ENCODE data around the gene DUSP16.
"Not testable (repeated sequence)": the region's sequence is repeated elsewhere in the genome, so short reads cannot be mapped to it uniquely, and the experiment has no call there.

DNA sequence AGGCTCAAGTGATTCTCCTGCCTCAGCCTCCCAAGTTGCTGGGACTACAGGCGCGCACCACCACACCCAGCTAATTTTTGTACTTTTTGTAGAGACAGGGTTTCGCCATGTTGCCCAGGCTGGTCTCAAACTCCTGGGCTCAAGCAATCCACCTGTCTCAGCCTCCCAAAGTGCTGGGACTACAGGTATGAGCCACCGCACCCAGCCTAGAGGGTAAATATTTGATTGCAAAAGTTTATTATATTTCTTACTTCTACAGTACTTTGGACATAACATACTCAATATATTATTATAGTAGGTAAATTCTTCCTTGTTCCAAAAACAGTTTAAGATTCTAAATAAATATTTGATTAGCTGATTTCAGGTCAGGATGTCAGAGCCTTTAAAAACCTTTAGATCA, 40.0 kb downstream of the DUSP16 start:
- not testable (repeated sequence) for TF ChIP-seq RAD21 (IDR thresholded peaks at IDR 0.05 in 1 of 2, conservative IDR thresholded peaks at IDR 0.05 in 1 of 2; ENCODE audit: low read depth in 2 of 2, low read length in 2 of 2); POLR2A (IDR thresholded peaks at IDR 0.05; ENCODE audit: control extremely low read depth in 1 of 2, low read depth in 2 of 2, low read length in 2 of 2); EP300 (IDR thresholded peaks at IDR 0.05; ENCODE audit: borderline replicate concordance in 1 of 2, low read depth in 2 of 2, low read length in 2 of 2); POLR2AphosphoS5 (IDR thresholded peaks at IDR 0.05; ENCODE audit: low read depth, low read length); BRCA1 (IDR thresholded peaks at IDR 0.05; ENCODE audit: low read depth, low read length)
